Epidermal melanocyte (primary cell): ENCODE data around the gene GRK1.
A peak's percentile ranks its signal among the peaks of the same experiment; 100 is the strongest.
"Not testable (repeated sequence)": the region's sequence is repeated elsewhere in the genome, so short reads cannot be mapped to it uniquely, and the experiment has no call there.

Source experiments
- DNase-seq: peaks from one replicate; pipeline ENCODE4 v3.0.0; 2011; ENCODE audit warnings: low spot score; ENCODE audit not compliant: insufficient read length

The GRK1 gene

GRCh38 chr13:113666951-113667701 lies at the start of gene GRK1:
Gene GRK1, plus strand, starts transcription at chr13:113667219. Its CDS starts 168 bp downstream, at chr13:113667387.
- no peak for DNase-seq

- no peak for DNase-seq
Observed at GRCh38 chr13:113617961-113618360, 49.1 kb upstream of the GRK1 start.

GRCh38 chr13:113618455-113618854 lies 48.6 kb upstream of the GRK1 start:
- DNase-seq = no peak

GRCh38 chr13:113620036-113620796 lies 46.8 kb upstream of the GRK1 start:
- DNase-seq = no peak

- no peak for DNase-seq
Observed at GRCh38 chr13:113621046-113621445, 46.0 kb upstream of the GRK1 start.

GRCh38 chr13:113621498-113621897 lies 45.5 kb upstream of the GRK1 start:
- not testable (repeated sequence) for DNase-seq

GRCh38 chr13:113621986-113622550 lies 45.0 kb upstream of the GRK1 start:
- not testable (repeated sequence) for DNase-seq

- DNase-seq = no peak
Observed at GRCh38 chr13:113622791-113623490, 44.1 kb upstream of the GRK1 start.

- peak; percentile 44 for DNase-seq
Observed at GRCh38 chr13:113623491-113624234, 43.4 kb upstream of the GRK1 start.

- DNase-seq = no peak
Observed at GRCh38 chr13:113624235-113624587, 42.8 kb upstream of the GRK1 start.

- not testable (repeated sequence) for DNase-seq
Observed at GRCh38 chr13:113624640-113625304, 42.2 kb upstream of the GRK1 start.

GRCh38 chr13:113625965-113626721 lies 40.9 kb upstream of the GRK1 start:
- DNase-seq = peak; percentile 51

GRCh38 chr13:113627136-113627535 lies 39.9 kb upstream of the GRK1 start:
- no peak for DNase-seq

- DNase-seq = no peak
Observed at GRCh38 chr13:113628291-113629270, 38.4 kb upstream of the GRK1 start.

- no peak for DNase-seq
Observed at GRCh38 chr13:113629866-113630265, 37.2 kb upstream of the GRK1 start.

GRCh38 chr13:113630296-113630695 lies 36.7 kb upstream of the GRK1 start:
- no peak for DNase-seq

GRCh38 chr13:113630804-113631203 lies 36.2 kb upstream of the GRK1 start:
- no peak for DNase-seq

GRCh38 chr13:113631341-113632095 lies 35.5 kb upstream of the GRK1 start:
- no peak for DNase-seq
